HG03196 (cell line): ENCODE data around the gene CASP10.
"Not testable (repeated sequence)": the region's sequence is repeated elsewhere in the genome, so short reads cannot be mapped to it uniquely, and the experiment has no call there.

ENCODE experiments used
- ATAC-seq: cut with Tn5 transposase; IDR thresholded peaks from one replicate; pipeline ENCODE4 v1.9.1; 2021; ENCODE audit not compliant: unreplicated experiment

CASP10 gene

DNA sequence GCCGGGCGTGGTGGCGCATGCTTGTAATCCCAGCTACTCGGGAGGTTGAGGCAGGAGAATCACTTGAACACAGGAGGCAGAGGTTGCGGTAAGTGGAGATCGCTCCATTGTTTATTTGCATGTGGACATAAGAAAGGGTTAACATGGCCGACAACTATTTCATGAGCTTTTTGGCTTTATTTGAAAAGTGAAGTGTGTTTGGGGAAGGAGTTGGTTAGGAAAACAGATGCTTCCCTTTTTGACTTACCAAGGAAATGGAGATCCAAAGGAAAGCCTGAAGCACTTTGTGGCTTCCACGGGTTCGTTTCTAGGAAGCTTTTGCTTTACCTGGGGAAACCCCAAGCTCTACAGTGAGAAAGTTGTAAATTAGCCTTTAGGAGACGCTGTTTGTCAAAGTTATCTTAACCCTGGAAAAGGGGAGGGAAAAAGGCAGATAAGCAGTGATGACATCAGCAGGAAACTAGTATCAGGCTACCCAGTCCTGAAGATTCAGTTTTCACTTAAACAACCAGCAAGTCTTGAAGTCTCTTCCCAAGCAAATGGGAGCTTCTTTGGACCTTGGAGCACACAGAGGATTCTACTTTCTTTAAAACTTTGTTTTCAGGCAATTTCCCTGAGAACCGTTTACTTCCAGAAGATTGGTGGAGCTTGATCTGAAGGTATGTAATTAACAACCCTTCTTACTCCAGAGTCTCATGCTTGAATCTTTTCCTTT, at the start of gene CASP10:
Gene CASP10 (plus strand): TSS at position 492 of the 715 bp plus-strand sequence. CDS start 2,637 bp downstream, outside the sequence.
- ATAC-seq: peak; percentile 78

DNA sequence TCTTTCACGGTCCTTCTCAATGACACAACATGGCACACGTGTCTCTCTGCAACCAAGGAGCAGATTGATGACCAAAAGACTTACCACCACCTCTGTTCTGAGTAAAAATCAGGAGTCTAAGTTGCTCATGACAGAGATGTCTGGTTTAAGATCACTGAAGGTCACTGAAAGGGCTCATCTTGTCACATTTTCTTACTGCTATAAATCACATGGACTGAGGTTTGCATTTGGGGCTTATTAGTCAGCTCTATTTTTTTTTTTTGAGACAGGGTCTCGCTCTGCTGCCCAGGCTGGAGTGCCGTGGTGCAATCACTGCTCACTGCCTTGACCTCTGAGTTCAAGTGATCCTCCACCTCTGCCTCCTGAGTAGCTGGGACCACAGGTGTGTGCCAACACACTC, 47.6 kb upstream of the CASP10 start:
- no peak for ATAC-seq

GRCh38 chr2:201136889-201137321, 46.0 kb upstream of the CASP10 start:
- ATAC-seq: no peak

DNA sequence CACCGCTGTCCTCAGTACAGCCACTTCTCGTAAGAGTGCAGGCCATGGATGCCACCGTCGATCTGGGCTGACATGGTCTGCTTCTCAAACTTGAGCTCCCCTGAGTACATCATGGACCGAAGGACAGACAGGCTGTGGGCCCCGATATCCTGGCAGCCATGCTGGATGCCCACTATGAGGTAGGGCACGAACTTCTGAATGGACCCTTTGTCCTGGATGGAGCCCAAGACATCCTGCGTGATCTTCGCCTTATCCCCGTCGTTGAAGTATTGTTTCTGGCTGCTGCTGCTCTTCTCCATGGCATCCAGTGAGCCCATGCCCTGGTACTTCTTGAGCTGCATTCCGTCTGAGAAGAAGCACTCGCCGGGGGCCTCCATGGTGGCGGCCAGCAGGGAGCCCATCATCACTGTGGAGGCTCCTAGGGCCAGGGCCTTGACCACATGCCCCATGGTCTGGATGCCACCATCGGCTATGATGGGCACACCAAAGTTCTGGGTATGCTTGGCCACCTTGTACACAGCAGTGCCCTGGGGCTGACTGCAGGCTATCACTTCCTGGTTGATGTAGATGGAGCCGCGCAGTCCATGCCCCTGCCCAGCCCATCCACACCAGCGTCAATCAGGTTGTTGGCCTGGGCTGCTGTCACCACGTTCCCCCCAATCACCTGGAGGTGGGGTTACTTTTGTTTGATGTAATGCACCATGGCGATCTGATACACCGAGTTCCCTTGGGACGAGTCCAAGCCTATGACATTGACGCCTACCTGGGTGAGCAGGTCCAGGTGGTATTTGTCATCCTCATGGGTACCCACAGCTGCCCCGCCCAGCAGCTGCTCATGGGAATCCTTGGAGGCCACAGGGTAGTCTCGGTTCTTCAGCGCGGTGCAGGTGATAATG, 45.2 kb upstream of the CASP10 start:
- no peak for ATAC-seq

- ATAC-seq: no peak
Observed at GRCh38 chr2:201138401-201138970, 44.5 kb upstream of the CASP10 start.

- not testable (repeated sequence) for ATAC-seq
Observed at GRCh38 chr2:201138986-201139781, 43.8 kb upstream of the CASP10 start.

DNA sequence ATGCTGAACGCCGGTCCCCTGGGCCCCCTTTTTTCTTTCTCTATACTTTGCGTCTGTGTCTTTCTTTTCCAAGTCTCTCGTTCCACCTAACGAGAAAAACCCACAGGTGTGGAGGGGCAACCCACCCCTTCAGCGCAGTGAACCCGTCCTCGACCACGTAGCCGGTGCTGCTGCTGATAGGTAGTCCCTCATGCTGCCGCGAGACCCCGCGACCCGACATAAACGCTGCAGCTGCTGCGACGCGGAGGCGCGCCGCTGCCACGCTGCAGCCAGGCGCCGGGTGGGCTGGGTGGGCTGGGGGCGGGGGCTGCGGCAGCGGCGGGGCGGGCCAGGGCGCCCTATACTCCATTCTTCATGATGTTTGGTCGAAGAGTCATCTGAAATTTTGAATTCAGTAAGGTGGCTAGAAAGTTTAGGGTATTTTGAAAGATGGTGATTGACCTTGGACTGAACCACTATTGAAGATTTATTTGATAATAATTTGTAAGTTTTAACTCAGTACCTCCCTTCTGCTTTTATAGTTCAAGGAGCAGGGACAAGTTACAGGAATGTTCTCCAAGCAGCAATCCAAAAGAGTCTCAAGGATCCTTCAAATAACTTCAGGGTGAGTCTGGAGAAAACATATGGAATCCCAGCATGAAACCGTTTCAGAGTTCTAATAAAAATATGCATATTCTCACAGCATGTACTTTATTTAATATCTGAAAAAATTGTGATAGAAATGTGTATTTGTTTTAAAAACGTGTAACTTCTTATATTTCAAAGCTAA, 42.9 kb upstream of the CASP10 start:
- no peak for ATAC-seq

DNA sequence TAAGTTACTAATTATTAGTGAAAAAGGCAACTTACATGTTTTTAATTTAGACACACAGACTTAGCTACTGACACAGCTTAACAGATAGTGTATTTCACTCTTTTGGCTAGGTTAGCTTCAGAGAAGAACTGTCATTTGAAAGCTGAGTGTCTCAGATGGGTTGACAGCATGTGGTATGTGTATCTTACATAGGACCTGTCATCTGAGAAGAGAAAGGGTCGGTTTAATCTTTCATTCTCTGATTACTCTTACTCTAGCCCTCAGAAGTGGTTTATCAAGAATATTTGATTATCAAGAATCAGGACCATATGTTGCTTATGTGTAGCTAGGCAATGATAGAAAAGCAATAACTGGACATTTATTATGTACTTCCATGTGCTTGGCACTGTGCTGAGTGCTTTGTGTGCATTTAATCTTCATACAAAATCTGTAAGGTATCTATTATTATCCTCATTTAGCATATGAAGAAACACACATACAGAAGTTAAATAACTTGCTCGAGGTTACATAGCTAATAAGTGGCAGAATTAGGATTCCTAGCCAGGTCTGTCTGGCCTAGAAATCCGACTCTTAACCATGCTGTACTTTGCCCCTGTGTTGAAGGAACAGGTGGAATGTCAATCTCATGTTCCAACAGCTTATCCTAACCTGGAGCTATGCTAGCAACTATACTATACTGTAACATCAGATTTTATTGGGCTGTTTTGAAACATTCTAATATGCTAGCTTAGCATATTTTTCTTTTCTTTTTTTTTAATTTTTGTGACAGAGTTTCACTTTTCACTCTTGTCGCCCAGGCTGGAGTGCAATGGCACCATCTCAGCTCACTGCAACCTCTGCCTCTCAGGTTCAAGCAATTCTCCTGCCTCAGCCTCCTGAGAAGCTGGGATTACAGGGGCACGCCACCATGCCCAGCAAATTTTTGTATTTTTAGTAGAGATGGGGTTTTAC, 38.6 kb upstream of the CASP10 start:
- ATAC-seq: no peak

DNA sequence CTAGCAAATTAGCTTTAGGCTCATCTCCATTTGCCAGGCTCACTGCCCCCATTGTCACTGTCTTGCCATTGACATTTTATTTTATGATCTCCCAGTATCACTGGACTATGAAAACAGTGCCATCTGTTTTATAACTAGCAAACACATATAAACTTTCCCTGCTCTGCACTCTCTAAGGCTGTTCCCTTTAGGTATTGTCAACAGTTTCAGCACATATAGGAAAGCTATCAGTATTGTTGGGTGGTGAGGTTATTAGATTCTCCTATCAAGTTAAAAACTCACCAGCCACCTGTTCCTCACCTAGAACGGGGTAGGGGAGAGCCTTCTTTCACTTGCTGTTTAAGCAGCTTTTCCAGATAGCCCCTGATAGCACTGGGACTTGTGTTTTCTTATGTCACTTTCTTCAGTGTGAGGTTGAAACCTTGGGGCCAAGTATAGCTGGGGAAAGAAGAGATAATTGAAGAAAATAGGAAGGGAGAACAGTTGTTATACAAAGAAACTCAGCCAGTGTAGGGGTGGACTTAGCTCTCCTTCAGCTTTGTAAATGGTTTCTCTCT, 34.4 kb upstream of the CASP10 start:
- ATAC-seq: no peak

DNA sequence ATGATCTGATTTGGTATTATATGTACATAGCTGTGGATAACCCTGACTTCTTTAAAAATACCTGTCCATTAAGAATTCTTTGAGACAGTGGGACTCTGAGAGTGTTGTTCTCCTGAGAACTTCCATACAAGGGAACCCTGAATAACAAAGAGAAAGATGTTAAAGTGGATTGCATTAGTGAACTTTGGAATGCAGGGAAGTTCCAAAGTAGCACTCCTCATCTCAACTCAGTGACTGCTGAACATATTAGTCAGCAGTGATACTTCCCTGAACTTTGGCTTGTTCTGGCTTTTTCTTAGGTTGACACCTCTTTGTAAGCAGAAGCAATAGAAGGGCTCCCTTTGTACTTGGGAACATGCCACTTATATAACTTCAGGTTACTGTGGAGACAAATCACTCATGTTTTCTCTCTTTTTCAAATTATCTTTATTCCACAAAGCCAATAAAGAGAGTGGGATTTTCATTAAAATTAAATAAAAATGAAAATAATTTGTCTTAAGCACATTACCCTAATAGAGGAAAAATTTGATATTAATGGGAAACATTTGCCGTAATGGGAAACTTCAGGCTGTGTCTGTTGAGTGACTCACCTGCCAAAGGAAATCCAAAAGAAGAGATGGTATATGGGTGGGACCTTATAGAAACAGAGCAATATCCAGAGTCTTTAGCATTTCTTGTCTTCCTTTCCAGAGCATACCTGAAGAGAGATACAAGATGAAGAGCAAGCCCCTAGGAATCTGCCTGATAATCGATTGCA, 33.7 kb upstream of the CASP10 start:
- no peak for ATAC-seq

GRCh38 chr2:201149821-201150165, 33.1 kb upstream of the CASP10 start:
- not testable (repeated sequence) for ATAC-seq

DNA sequence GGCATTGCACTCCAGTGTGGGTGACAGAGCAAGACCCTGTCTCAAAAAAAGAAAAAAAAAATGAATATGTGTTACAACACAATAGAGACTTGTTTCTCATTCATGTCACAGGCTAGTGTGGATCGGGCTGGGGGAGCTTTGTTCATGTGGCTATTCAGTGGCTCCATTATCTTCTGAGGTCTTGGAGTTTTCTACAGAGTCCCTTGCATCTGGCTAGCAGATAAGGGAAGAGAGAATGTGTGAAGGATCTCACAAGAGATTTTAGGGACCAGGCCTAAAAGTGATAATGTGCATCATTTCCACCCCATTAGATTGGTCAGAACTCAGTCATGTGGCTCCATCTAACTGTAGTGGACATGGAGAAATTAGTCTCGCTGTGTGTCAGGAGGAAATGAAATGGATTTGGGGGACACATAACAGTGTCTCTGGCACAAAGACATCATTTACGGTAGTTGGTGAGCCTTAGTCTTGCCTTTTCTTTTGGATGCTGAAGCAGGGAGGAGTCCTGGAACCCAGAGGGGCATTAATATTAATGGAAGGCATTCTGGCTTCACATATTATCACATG, 32.4 kb upstream of the CASP10 start:
- ATAC-seq: no peak

- peak; percentile 73 for ATAC-seq
Observed at GRCh38 chr2:201151127-201151981, 31.6 kb upstream of the CASP10 start.

DNA sequence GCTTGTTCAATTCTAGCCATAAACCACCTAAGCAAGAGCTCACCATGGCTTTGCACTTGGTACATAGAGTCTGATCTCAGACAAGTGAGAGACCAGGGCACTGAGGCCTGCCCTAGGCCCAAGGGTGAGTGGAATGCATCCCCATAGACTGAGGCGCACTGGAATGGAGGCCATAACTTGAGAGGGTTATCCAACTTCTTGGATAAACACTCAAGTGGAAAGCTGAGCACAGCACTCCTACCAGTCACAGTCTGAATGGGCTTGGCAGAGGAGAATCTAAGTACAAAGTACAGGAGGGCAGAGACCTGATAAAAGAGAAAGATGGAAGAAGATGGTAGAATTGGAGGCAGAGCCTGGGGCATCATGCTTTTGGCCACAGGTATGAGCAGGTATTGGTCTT, 30.4 kb upstream of the CASP10 start:
- no peak for ATAC-seq

- ATAC-seq: no peak
Observed at GRCh38 chr2:201152999-201153815, 29.7 kb upstream of the CASP10 start.
